NCI-H2081 (cell line): Measurements from ENCODE around the gene RASSF7.
A peak's percentile ranks its signal among the peaks of the same experiment; 100 is the strongest.

ENCODE experiments used
- DNase-seq, 2 experiments: peaks; one replicate each; lab custom pipeline; 2025; lab: John Stamatoyannopoulos, UW

The RASSF7 gene

GRCh38 chr11:586376-587316, 25.9 kb downstream of the RASSF7 start:
- DNase-seq: no peak

GRCh38 chr11:587546-587945, 26.8 kb downstream of the RASSF7 start:
- DNase-seq: no peak

- DNase-seq: no peak
Measured at GRCh38 chr11:587978-588380, 27.2 kb downstream of the RASSF7 start.

- DNase-seq: no peak
Measured at GRCh38 chr11:589798-590197, 29.0 kb downstream of the RASSF7 start.

GRCh38 chr11:590997-591396, 30.2 kb downstream of the RASSF7 start:
- no peak for DNase-seq

- DNase-seq: no peak
Measured at GRCh38 chr11:592501-592900, 31.7 kb downstream of the RASSF7 start.

- no peak for DNase-seq
Measured at GRCh38 chr11:592918-593317, 32.1 kb downstream of the RASSF7 start.

- DNase-seq: no peak
Measured at GRCh38 chr11:593347-593746, 32.6 kb downstream of the RASSF7 start.

- no peak for DNase-seq
Measured at GRCh38 chr11:595400-595799, 34.6 kb downstream of the RASSF7 start.

- no peak for DNase-seq
Measured at GRCh38 chr11:596374-596773, 35.6 kb downstream of the RASSF7 start.

- no peak for DNase-seq
Measured at GRCh38 chr11:597166-597725, 36.5 kb downstream of the RASSF7 start.

- DNase-seq: no peak
Measured at GRCh38 chr11:598005-598680, 37.4 kb downstream of the RASSF7 start.

- DNase-seq: no peak
Measured at GRCh38 chr11:601573-602245, 40.9 kb downstream of the RASSF7 start.

GRCh38 chr11:603154-603553, 42.4 kb downstream of the RASSF7 start:
- DNase-seq: no peak

GRCh38 chr11:605286-606129, 44.7 kb downstream of the RASSF7 start:
- DNase-seq: no peak

GRCh38 chr11:606245-606644, 45.5 kb downstream of the RASSF7 start:
- DNase-seq: peak in 1 of 2 experiments; percentile 24

- DNase-seq: no peak
Measured at GRCh38 chr11:607020-607780, 46.4 kb downstream of the RASSF7 start.

GRCh38 chr11:607971-608659, 47.3 kb downstream of the RASSF7 start:
- DNase-seq: no peak

GRCh38 chr11:608791-609251, 48.1 kb downstream of the RASSF7 start:
- no peak for DNase-seq

GRCh38 chr11:609341-609811, 48.6 kb downstream of the RASSF7 start:
- DNase-seq: no peak
